Activated CD4-positive, CD25-positive, alpha-beta regulatory T cell treated with anti-CD3 and anti-CD28 coated beads, Interleukin-2, amount 50 U/mL, for 16 hours (primary cell): ENCODE results near the gene FXR1.
A peak's percentile ranks its signal among the peaks of the same experiment; 100 is the strongest.
"Not testable (repeated sequence)": the region's sequence is repeated elsewhere in the genome, so short reads cannot be mapped to it uniquely, and the experiment has no call there.

Source experiments
- DNase-seq: peaks from one replicate; pipeline ENCODE4 v3.0.0-alpha.2; 2020; ENCODE audit warnings: low read depth, low spot score

Gene FXR1

GRCh38 chr3:180912304-180913296 lies at the start of gene FXR1:
FXR1 (plus strand) TSS chr3:180912670; CDS start chr3:180912686, 16 bp downstream.
- DNase-seq = peak; percentile 79

- DNase-seq = no peak
Measured at GRCh38 chr3:180870008-180870699, 42.3 kb upstream of the FXR1 start.

DNA sequence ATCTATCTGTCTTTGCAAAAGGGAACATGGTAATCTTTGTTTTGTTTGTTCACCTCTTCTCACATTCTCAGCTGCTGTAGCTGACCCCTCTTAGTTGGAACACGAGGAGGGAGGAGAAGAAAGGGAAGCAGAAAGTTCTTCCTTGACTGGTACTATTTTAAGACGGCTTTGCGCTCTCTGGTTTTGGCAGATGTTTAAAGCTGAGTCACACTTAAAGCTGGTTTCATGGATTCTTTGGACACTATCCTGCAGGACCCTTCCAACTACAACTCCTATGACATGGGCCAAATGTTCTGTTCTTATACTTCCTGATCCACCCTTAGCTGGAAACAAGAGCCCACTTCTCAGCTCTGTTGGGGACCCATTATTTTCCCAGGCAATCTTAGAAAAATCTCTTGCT lies 40.6 kb upstream of the FXR1 start:
- no peak for DNase-seq

DNA sequence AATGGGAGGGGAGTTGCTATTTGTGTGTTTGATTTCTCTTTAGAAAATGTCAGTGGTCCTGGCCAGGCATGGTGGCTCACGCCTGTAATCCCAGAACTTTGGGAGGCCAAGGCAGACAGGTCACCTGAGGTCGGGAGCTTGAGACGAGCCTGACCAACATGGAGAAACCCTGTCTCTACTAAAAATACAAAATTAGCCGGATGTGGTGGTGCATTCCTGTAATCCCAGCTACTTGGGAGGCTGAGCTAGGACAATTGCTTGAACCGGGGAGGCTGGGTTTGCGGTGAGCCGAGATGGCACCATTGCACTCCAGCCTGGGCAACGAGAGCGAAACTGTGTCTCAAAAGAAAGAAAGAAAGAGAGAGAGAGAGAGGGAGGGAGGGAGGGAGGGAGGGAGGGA lies 40.0 kb upstream of the FXR1 start:
- not testable (repeated sequence) for DNase-seq

GRCh38 chr3:180875124-180875698 lies 37.3 kb upstream of the FXR1 start:
- DNase-seq = no peak

- no peak for DNase-seq
Measured at GRCh38 chr3:180881065-180881801, 31.2 kb upstream of the FXR1 start.

DNA sequence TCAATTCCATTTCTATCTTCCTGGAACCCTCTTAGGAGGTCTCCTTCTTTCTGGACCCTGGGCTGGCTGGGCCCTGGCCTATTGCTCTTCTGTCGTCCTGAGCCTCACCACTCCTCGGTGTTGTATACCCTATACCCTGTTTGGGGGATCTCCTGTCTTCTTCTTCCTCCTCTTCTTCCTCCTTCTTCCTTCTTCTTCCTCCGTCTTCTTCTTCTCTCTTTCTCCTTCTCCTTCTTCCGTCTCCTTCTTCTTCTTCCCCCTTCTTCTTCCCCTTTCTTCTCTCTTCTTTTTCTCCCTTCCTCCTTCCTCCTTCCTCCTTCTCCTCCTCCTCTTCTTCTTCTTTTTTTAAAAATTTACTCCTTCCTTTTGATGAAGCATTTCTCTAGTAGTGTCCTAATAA lies 30.4 kb upstream of the FXR1 start:
- no peak for DNase-seq

DNA sequence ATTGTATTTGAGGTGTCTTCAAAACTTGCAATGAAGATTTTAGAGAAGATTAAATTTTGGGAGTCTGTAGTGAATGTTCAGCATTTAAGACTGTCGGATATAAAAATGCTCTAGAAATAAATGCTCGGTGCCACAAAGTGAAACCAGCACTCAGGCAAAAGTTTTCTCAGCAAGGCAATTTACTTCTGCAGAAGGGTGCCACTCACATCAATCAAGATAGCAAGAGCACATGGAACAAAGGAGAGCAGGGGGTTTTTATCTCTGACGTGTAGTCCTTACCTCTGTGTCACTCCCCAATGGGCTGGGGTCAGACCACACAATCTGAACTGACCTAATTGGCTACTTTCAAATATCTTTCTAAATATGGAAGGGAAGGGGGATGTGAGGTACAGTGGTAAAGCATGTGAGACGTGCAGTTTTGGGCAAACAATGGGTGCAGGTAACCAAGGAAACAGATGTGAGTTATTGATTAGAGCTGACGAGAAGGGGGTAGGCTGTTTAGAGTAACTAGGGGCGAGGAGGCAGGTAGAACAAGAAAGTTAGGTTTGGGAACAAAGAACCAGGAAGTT lies 23.4 kb upstream of the FXR1 start:
- no peak for DNase-seq

DNA sequence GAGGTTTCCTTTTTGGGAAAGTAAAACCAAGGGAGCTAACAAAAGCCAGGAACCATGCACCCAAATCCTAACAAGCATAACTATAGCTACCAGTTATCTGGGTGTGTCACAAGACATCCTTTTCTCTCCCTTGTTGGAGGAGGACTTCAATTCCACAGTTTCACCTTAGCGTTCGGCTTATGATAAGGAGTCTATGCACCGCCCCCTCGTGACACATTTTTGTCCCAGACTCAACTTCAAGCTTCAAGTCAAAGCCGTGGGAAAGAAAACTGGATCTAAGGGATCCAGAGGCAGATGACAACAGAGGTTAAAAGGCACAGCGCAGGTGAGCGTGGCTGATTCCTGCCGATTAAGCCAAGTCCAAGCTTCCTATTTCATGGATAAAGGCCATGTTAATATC lies 13.9 kb upstream of the FXR1 start:
- no peak for DNase-seq

GRCh38 chr3:180909369-180910127 lies 2.9 kb upstream of the FXR1 start:
- DNase-seq = no peak

DNA sequence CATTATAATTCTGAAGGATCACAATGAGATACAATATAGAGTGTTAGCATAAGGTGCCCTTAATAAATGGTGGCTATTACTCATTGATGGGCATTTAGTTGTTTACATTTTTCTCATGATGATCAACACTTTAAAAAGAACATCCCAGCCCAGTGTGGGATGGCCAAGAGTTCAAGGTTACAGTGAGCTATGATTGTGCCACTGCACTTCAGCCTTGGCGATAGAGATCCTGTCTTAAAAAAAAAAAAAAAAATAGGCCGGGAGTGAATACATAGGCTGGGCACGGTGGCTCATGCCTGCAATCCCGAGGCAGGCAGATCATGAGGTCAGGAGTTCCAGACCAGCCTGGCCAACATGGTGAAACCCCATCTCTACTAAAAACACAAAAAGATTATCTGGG lies 1.6 kb upstream of the FXR1 start:
- no peak for DNase-seq

GRCh38 chr3:180911876-180912303 lies 580 bp upstream of the FXR1 start:
- DNase-seq = no peak

DNA sequence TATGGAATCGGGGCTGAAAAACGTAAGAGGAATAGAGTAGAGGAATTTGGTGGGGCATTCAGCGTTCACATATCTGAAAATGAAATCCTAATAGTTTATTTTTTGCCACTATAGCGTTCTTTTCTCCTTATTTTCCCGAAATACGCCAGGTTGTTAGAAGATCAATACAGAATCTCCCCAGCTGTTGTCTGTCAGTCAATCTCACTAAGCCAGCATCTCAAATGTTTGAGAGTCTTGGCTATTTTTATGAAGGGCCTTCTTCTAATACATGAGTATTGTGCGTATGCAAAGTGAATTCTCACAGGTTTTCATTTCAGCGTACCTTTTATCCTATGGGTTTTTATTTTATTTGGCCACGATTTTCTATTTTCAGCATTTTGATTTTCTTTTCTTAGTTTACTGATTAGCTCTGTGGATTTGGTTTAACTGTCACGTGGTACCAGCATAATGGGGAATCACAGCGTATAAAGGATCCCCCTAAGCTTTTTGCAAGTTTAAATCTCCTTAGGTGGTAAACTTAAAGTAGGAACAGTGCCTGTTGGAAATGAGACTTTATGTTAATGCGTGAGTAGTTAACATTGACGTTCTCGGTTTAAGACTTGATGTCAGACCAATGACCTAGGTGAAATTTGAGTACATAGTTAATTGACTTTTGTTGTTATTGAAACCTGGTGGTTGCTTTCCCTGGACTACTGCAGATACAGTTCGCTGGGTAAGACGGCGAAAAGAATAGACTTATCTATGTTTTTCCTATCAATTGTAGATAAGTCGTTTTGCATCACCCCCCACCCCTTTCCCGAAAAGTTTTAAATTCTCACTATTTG lies 1.3 kb downstream of the FXR1 start:
- DNase-seq = no peak

DNA sequence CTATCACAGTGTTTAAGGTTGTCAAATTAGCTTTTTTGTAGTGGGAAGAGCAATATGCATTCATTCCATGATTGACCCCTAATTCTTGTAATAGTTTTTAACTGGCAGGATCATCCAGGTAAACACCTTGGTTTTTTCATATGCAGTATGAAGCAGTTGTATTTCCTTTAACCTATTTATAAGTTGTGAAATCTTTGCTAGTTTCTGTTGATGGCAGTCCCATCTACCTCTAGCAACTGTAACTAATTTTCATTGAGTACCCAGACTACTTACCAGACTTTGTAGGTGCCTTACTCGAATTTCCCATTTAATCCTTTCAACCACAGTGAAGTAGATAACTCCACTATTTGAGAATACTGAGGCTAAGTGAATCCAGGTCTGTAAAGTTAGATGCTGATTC lies 6.1 kb downstream of the FXR1 start:
- no peak for DNase-seq

DNA sequence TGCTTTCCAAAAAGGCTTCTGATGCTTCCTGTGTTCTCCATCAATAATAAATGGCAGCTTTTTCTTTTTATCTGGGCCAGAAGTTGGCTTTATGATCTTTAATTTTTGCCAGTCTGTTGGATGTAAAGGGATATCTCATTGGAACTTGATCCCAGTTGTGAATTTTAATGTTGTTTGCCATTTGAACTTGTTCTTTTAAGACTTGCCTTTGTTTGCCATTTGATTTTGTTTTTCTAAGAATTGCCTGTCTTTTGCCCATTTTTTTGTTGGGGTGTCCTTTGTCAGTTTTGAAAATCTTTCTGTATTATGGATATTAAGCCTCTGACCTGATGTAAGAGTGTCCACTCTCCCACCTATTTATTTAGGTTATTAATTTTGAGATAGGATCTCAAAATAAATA lies 9.8 kb downstream of the FXR1 start:
- no peak for DNase-seq

- no peak for DNase-seq
Measured at GRCh38 chr3:180923561-180923960, 11.1 kb downstream of the FXR1 start.

GRCh38 chr3:180926526-180926925 lies 14.1 kb downstream of the FXR1 start:
- DNase-seq = no peak

DNA sequence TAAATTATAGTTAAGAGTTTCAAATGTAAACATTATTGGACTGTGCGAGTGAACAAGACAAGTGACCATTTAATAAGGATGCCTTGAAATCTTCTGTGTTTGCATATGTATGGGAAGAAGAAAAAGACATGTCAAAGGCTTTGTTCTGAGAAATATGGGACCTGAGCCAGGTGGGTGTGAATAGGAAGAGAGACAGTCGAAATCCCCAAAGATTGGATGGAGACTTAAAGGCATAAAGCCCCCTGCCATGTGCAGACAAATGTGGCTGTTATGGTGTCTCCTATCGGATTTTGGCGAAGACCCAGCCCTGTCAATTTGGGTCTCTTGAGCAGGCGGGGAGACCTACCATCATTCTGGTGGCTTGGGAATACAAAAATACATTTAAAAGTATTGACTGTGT lies 16.9 kb downstream of the FXR1 start:
- no peak for DNase-seq

GRCh38 chr3:180930526-180930925 lies 18.1 kb downstream of the FXR1 start:
- no peak for DNase-seq

- DNase-seq = no peak
Measured at GRCh38 chr3:180932819-180933218, 20.3 kb downstream of the FXR1 start.
